DOHH2 (cell line): Measurements from ENCODE around the gene KCNIP4.
"Not testable (repeated sequence)": the region's sequence is repeated elsewhere in the genome, so short reads cannot be mapped to it uniquely, and the experiment has no call there.

Source experiments
- H3F3A ChIP-seq: fragments of 200-600 bp; sonication (generic), shearing (Covaris generic); 2 replicates; pipeline ENCODE4 v1.6.0; 2016; ENCODE audit warnings: antibody characterized with exemption, mild to moderate bottlenecking; ENCODE audit not compliant: control insufficient read depth, insufficient read depth
- H3K27ac ChIP-seq: fragments of 200-600 bp; sonication (generic); 2 replicates; pipeline ENCODE4 v1.5.1; 2014; ENCODE audit warnings: low read depth, mild to moderate bottlenecking, low read length, moderate library complexity
- H3K27me3 ChIP-seq: fragments of 200-600 bp; sonication (generic); 2 replicates; pipeline ENCODE4 v1.6.1; 2014; ENCODE audit warnings: mild to moderate bottlenecking, low read length, mixed read lengths; ENCODE audit not compliant: control insufficient read depth
- H3K36me3 ChIP-seq: fragments of 200-600 bp; sonication (generic); 2 replicates; pipeline ENCODE4 v1.6.1; 2014; ENCODE audit warnings: mild to moderate bottlenecking, low read length, moderate library complexity, mixed read lengths; ENCODE audit not compliant: control insufficient read depth
- H3K4me1 ChIP-seq: fragments of 200-600 bp; sonication (generic); 2 replicates; pipeline ENCODE4 v1.6.1; 2014; ENCODE audit warnings: mild to moderate bottlenecking, low read length, mixed read lengths; ENCODE audit not compliant: control insufficient read depth
- H3K4me2 ChIP-seq: fragments of 200-600 bp; sonication (generic); 2 replicates; pipeline ENCODE4 v1.6.0; 2014; ENCODE audit warnings: mild to moderate bottlenecking, low read length, moderate library complexity
- H3K4me3 ChIP-seq: fragments of 200-600 bp; sonication (generic); 2 replicates; pipeline ENCODE4 v1.5.1; 2014; ENCODE audit warnings: mild to moderate bottlenecking, low read length, mixed read lengths
- H3K79me2 ChIP-seq: fragments of 200-600 bp; sonication (generic); 2 replicates; pipeline ENCODE4 v1.6.1; 2014; ENCODE audit warnings: mild to moderate bottlenecking, low read length, mixed read lengths; ENCODE audit not compliant: control insufficient read depth
- H3K9me2 ChIP-seq: fragments of 200-600 bp; sonication (generic); replicated peaks from 2 replicates; pipeline ENCODE4 v1.6.1; 2014; ENCODE audit warnings: mild to moderate bottlenecking, low read length, mixed read lengths; ENCODE audit not compliant: control insufficient read depth
- H3K9me3 ChIP-seq: fragments of 200-600 bp; sonication (generic); 2 replicates; pipeline ENCODE4 v1.6.1; 2014; ENCODE audit warnings: antibody characterized with exemption, low read length, mixed read lengths; ENCODE audit not compliant: control insufficient read depth, insufficient read depth
- H4K20me1 ChIP-seq: fragments of 200-600 bp; sonication (generic); 2 replicates; pipeline ENCODE4 v1.6.0; 2014; ENCODE audit warnings: low read depth, mild to moderate bottlenecking, antibody characterized with exemption, low read length, moderate library complexity; ENCODE audit not compliant: control insufficient read depth, insufficient read depth
- CTCF ChIP-seq: fragments of 200-600 bp; sonication (generic); IDR thresholded peaks from one replicate; pipeline ENCODE4 v1.5.1; 2014; ENCODE audit warnings: antibody characterized with exemption, mild to moderate bottlenecking, low read depth, low read length; ENCODE audit not compliant: poor library complexity, severe bottlenecking
- EZH2phosphoT487 ChIP-seq: fragments of 200-600 bp; sonication (generic); IDR thresholded peaks from 2 replicates; pipeline ENCODE4 v1.6.1; 2017; ENCODE audit warnings: borderline replicate concordance, mild to moderate bottlenecking, antibody characterized with exemption, low read length, moderate library complexity, mixed read lengths

Gene KCNIP4

GRCh38 chr4:21948347-21949072 lies at the start of gene KCNIP4:
Gene KCNIP4 (minus strand): TSS chr4:21948772.
- no peak within 1 kb of the TSS for H3K4me3 ChIP-seq
- no peaks in the 10 kb centered on the region for H3F3A ChIP-seq
- H3K4me2 ChIP-seq, result no peak within 1 kb of the TSS
- H4K20me1 ChIP-seq, result no peaks in the 10 kb centered on the region
- H3K9me3 ChIP-seq, result no peaks in the 10 kb centered on the region
- H3K79me2 ChIP-seq, result no peaks in the 10 kb centered on the region
- H3K27me3 ChIP-seq, result no peaks in the 10 kb centered on the region
- no peaks in the 10 kb centered on the region for H3K4me1 ChIP-seq
- no peak for TF ChIP-seq CTCF
- no peak for TF ChIP-seq EZH2phosphoT487
- no peak within 1 kb of the TSS for H3K27ac ChIP-seq
- no peaks in the 10 kb centered on the region for H3K36me3 ChIP-seq
- no peaks in the 10 kb centered on the region for H3K9me2 ChIP-seq

DNA sequence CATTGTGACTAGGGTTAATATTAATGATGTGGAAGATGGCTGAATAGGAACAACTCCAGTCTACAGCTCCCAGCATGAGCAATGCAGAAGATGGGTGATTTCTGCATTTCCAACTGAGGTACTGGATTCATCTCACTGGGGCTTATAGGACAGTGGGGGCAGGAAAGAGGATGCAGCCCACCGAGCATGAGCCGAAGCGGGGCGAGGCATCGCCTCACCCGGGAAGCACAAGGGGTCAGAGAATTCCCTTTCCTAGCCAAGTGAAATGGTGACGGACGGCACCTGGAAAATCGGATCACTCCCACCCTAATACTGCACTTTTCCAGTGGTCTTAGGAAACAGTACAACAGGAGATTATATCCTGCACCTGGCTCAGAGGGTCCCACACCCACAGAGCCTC lies 48.0 kb upstream of the KCNIP4 start:
- not testable (repeated sequence) for H3F3A ChIP-seq, H3K9me2 ChIP-seq, H3K27me3 ChIP-seq, H3K36me3 ChIP-seq, H3K9me3 ChIP-seq, H4K20me1 ChIP-seq, H3K4me2 ChIP-seq, H3K4me3 ChIP-seq, H3K4me1 ChIP-seq, H3K27ac ChIP-seq, H3K79me2 ChIP-seq

- Histone ChIP-seq H3K4me2 (no peak overlapping the region), H4K20me1 (no peaks in the 10 kb centered on the region), H3K4me3 (no peak overlapping the region), H3K36me3 (no peaks in the 10 kb centered on the region), H3F3A (no peaks in the 10 kb centered on the region), H3K9me2 (no peaks in the 10 kb centered on the region), H3K4me1 (no peaks in the 10 kb centered on the region), H3K27me3 (no peaks in the 10 kb centered on the region), H3K27ac (no peak overlapping the region), H3K9me3 (no peaks in the 10 kb centered on the region), H3K79me2 (no peaks in the 10 kb centered on the region)
- TF ChIP-seq CTCF (no peak), EZH2phosphoT487 (no peak)
Measured at GRCh38 chr4:21992330-21992729, 43.8 kb upstream of the KCNIP4 start.

- Histone ChIP-seq H3K79me2 (no peaks in the 10 kb centered on the region), H3K27ac (no peak overlapping the region), H3K4me1 (no peaks in the 10 kb centered on the region), H3K36me3 (no peaks in the 10 kb centered on the region), H3K4me3 (no peak overlapping the region), H3K27me3 (no peaks in the 10 kb centered on the region), H3K4me2 (no peak overlapping the region), H3K9me3 (no peaks in the 10 kb centered on the region), H3F3A (no peaks in the 10 kb centered on the region), H4K20me1 (no peaks in the 10 kb centered on the region), H3K9me2 (no peaks in the 10 kb centered on the region)
- TF ChIP-seq CTCF (no peak), EZH2phosphoT487 (no peak)
Measured at GRCh38 chr4:21991562-21991961, 43.0 kb upstream of the KCNIP4 start.
